Neural progenitor cell (in vitro differentiated cells): ENCODE measurements around the gene DOHH.

Source experiments
- EZH2phosphoT487 ChIP-seq: fragments of 200-600 bp; sonication (generic); IDR thresholded peaks from 2 replicates; pipeline ENCODE4 v1.6.1; 2017; ENCODE audit warnings: antibody characterized with exemption
- TF ChIP-seq, protein P1 (sequence below): fragments of 200-600 bp; sonication (generic); IDR thresholded peaks from 2 replicates; pipeline ENCODE4 v1.5.1; 2017; ENCODE audit warnings: antibody characterized with exemption, mild to moderate bottlenecking

DNA sequence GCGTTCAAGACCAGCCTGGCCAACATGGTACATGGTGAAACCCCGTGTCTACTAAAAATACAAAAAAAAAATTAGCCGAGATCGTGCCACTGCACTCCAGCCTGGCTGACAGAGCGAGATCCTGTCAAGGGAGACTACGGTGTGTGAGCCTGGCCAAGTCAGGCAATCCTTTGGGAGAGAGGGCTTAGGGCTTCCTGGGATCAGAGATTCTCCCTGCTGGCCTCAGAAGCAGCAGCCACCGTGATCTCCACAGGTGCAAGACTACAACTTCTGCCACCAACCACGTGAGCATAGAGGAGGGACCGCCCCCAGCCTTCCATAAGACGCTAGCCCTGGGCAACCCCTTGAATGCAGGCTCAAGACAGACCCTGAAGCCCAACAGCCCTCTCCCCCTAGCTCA, 49.3 kb upstream of the DOHH start:
- TF ChIP-seq, protein P1, sequence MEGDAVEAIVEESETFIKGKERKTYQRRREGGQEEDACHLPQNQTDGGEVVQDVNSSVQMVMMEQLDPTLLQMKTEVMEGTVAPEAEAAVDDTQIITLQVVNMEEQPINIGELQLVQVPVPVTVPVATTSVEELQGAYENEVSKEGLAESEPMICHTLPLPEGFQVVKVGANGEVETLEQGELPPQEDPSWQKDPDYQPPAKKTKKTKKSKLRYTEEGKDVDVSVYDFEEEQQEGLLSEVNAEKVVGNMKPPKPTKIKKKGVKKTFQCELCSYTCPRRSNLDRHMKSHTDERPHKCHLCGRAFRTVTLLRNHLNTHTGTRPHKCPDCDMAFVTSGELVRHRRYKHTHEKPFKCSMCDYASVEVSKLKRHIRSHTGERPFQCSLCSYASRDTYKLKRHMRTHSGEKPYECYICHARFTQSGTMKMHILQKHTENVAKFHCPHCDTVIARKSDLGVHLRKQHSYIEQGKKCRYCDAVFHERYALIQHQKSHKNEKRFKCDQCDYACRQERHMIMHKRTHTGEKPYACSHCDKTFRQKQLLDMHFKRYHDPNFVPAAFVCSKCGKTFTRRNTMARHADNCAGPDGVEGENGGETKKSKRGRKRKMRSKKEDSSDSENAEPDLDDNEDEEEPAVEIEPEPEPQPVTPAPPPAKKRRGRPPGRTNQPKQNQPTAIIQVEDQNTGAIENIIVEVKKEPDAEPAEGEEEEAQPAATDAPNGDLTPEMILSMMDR, result no peak
- no peak for TF ChIP-seq EZH2phosphoT487
